Activated naive CD8-positive, alpha-beta T cell (primary cell): ENCODE measurements around the gene DPP3.
"Not testable (repeated sequence)": the region's sequence is repeated elsewhere in the genome, so short reads cannot be mapped to it uniquely, and the experiment has no call there.

Experiments
- H3K27ac Mint-ChIP-seq: one replicate; pipeline ENCODE4 v1.8.0; 2021; ENCODE audit warnings: mixed read lengths
- H3K27me3 Mint-ChIP-seq: one replicate; pipeline ENCODE4 v1.8.0; 2021; ENCODE audit warnings: mixed read lengths
- H3K36me3 Mint-ChIP-seq: one replicate; pipeline ENCODE4 v1.8.0; 2021; ENCODE audit warnings: mixed read lengths
- H3K4me1 Mint-ChIP-seq: one replicate; pipeline ENCODE4 v1.8.0; 2021; ENCODE audit warnings: low read depth, mixed read lengths
- H3K4me3 Mint-ChIP-seq: one replicate; pipeline ENCODE4 v1.8.0; 2021; ENCODE audit warnings: mild to moderate bottlenecking, mixed read lengths
- H3K9me3 Mint-ChIP-seq: one replicate; pipeline ENCODE4 v1.8.0; 2021; ENCODE audit warnings: low read depth, mixed read lengths

The DPP3 gene, protein sequence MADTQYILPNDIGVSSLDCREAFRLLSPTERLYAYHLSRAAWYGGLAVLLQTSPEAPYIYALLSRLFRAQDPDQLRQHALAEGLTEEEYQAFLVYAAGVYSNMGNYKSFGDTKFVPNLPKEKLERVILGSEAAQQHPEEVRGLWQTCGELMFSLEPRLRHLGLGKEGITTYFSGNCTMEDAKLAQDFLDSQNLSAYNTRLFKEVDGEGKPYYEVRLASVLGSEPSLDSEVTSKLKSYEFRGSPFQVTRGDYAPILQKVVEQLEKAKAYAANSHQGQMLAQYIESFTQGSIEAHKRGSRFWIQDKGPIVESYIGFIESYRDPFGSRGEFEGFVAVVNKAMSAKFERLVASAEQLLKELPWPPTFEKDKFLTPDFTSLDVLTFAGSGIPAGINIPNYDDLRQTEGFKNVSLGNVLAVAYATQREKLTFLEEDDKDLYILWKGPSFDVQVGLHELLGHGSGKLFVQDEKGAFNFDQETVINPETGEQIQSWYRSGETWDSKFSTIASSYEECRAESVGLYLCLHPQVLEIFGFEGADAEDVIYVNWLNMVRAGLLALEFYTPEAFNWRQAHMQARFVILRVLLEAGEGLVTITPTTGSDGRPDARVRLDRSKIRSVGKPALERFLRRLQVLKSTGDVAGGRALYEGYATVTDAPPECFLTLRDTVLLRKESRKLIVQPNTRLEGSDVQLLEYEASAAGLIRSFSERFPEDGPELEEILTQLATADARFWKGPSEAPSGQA

GRCh38 chr11:66480117-66480938 lies at the start of gene DPP3:
Gene DPP3, plus strand, starts transcription at chr11:66480434. Its CDS starts 1,767 bp downstream, at chr11:66482201.
- Mint-ChIP-seq H3K27ac (peak within 1 kb of the TSS; percentile 85), H3K4me1 (peaks cover 19% of the 10 kb centered on the region), H3K9me3 (no peaks in the 10 kb centered on the region), H3K27me3 (no peaks in the 10 kb centered on the region), H3K4me3 (peak within 1 kb of the TSS; percentile 89), H3K36me3 (no peaks in the 10 kb centered on the region)

GRCh38 chr11:66431287-66431686 lies 48.9 kb upstream of the DPP3 start:
- H3K36me3 Mint-ChIP-seq, result peaks cover 13% of the 10 kb centered on the region
- not testable (repeated sequence) for H3K4me3 Mint-ChIP-seq, H3K9me3 Mint-ChIP-seq, H3K27me3 Mint-ChIP-seq, H3K27ac Mint-ChIP-seq, H3K4me1 Mint-ChIP-seq

DNA sequence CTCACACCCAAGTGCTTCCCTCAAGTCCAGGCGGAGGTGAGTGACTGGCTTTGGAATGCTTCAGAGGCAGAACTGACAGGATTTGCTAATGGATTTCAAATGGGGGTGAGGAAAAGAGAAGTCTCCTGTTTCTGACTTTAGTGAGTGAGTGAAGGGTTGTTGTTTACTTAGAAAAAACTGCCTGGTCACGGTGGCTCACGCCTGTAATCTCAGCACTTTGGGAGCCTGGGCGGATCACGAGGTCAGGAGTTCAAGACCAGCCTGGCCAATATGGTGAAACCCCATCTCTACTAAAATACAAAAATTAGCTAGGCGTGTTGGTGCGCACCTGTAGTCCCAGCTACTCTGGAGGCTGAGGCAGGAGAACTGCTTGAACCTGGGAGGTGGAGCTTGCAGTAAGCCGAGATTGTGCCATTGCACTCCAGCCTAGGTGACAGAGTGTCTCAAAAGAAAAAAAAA lies 48.3 kb upstream of the DPP3 start:
- H3K4me3 Mint-ChIP-seq, H3K4me1 Mint-ChIP-seq, H3K27me3 Mint-ChIP-seq, H3K9me3 Mint-ChIP-seq, H3K27ac Mint-ChIP-seq: not testable (repeated sequence)
- H3K36me3 Mint-ChIP-seq, result peaks cover 16% of the 10 kb centered on the region

- Mint-ChIP-seq H3K27me3 (no peaks in the 10 kb centered on the region), H3K4me3 (no peak overlapping the region), H3K9me3 (no peaks in the 10 kb centered on the region), H3K4me1 (peaks cover 7% of the 10 kb centered on the region), H3K27ac (no peak overlapping the region), H3K36me3 (peaks cover 16% of the 10 kb centered on the region)
Measured at GRCh38 chr11:66432597-66432996, 47.6 kb upstream of the DPP3 start.

DNA sequence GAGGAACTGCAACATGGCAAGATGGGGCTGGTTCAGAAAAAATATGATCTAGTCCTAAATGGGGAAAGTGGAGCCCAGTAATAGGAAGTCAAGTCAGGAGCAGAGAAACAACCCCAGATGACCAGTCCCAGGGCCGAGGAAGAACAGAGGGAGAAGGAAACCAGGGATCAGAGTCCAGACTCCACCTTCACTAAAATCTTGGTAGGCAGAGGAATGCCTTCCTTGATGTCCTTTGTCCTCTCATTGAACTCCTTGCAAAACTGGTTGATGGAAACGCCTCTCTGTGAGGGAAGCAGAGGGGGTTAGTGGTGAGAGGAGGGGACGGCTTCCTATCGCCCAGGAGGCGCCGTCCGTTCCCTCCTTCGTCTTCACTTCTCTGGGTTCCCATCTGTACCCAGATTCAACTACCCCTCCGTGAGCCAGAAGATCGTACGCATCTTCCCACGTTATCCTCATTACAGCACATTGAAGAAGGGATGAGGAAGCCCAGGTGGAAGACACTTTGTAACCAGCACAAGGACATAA lies 42.2 kb upstream of the DPP3 start:
- Mint-ChIP-seq H3K4me3 (peak overlapping the region; percentile 97), H3K27ac (peak overlapping the region; percentile 97), H3K36me3 (peaks cover 7% of the 10 kb centered on the region), H3K9me3 (peaks cover 3% of the 10 kb centered on the region), H3K4me1 (peaks cover 7% of the 10 kb centered on the region), H3K27me3 (no peaks in the 10 kb centered on the region)

DNA sequence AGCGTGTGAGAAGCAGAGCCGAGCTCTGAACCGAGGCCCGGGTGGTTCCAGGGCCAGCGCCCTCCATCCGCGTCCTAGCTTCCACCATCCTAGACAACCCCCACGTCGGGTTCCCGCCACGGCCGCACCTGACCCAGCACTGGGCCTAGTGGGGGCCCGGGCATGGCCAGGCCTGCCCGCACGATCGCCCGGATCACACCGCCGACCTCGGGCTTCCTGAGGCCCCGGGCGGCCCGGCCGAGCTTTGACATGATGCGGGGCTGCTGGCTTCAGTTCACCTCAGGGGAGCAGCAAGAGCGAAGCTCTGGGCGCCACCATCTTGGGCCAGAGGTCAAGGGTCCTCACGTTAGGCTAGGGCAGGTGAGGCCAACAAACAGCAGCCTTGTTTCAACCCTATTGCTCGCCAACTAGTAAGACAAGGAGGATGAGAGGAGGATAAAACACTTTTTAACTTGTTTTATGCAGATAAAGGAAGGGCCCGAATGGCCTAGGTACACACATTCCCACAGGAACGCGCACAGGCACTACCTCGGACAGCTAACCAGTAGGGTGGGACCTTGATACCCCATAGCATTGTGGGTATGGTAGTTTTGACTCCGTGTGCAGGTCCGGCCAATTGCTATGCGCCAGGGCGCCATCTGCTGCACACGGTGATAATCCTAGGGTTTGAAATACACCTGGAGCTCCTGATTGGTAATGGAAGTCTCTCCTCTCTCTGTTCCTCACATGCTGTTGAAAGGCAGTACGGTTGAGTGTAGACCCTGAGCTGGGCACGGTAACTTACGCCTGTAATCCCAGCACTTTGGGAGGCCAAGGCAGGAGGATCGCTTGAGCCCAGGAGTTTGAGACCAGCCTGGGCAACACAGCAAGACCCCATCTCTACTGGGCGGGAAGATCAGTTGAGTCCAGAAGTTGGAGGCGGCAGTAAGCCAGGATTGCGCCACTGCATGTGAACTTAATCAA lies 41.4 kb upstream of the DPP3 start, which contains the start of gene MRPL11:
Gene MRPL11, minus strand, starts transcription at position 345 of the 963 bp plus-strand sequence. Its CDS starts 94 bp downstream, at position 251.
- Mint-ChIP-seq H3K27me3 (peaks cover 2% of the 10 kb centered on the region), H3K36me3 (peaks cover 10% of the 10 kb centered on the region), H3K4me1 (peaks cover 7% of the 10 kb centered on the region)

GRCh38 chr11:66440101-66440939 lies 39.9 kb upstream of the DPP3 start:
- peaks cover 13% of the 10 kb centered on the region for H3K9me3 Mint-ChIP-seq
- H3K36me3 Mint-ChIP-seq, H3K4me3 Mint-ChIP-seq, H3K27ac Mint-ChIP-seq, H3K4me1 Mint-ChIP-seq, H3K27me3 Mint-ChIP-seq: not testable (repeated sequence)

More for the DNA sequence above, 41.4 kb upstream of the DPP3 start, which contains the start of gene MRPL11:
- Mint-ChIP-seq H3K9me3 (peaks cover 10% of the 10 kb centered on the region), H3K4me3 (peak within 1 kb of the TSS; percentile 97), H3K27ac (peak within 1 kb of the TSS; percentile 97)

- not testable (repeated sequence) for H3K4me1 Mint-ChIP-seq, H3K27ac Mint-ChIP-seq, H3K36me3 Mint-ChIP-seq, H3K4me3 Mint-ChIP-seq, H3K27me3 Mint-ChIP-seq
- H3K9me3 Mint-ChIP-seq, result peaks cover 13% of the 10 kb centered on the region
Measured at GRCh38 chr11:66440940-66441282, 39.3 kb upstream of the DPP3 start.

DNA sequence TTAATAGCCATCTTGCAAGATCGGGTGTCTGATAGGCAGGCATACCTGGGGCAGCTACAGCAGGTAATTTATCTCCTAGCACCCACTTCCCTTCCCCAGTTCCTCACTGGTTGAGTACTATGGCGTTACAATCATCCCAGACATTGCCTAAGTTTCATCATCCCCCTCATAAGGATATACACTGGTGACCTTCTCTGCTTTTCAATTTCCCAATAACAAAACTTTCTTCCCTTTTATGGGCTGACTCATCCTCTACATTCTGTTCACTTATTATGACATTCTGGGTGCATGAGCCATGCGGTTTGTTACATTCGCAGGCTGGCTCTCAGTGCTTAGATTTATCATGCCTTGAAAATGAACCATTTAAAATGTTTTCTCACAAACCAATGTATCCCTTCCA lies 36.6 kb upstream of the DPP3 start:
- peaks cover 13% of the 10 kb centered on the region for H3K9me3 Mint-ChIP-seq
- no peak overlapping the region for H3K27ac Mint-ChIP-seq
- H3K36me3 Mint-ChIP-seq, result peaks cover 3% of the 10 kb centered on the region
- H3K4me3 Mint-ChIP-seq, result no peak overlapping the region
- H3K4me1 Mint-ChIP-seq, result no peaks in the 10 kb centered on the region
- H3K27me3 Mint-ChIP-seq, result peaks cover 5% of the 10 kb centered on the region

GRCh38 chr11:66447012-66447411 lies 33.2 kb upstream of the DPP3 start:
- peaks cover 6% of the 10 kb centered on the region for H3K36me3 Mint-ChIP-seq
- H3K9me3 Mint-ChIP-seq, result peaks cover 13% of the 10 kb centered on the region
- H3K27me3 Mint-ChIP-seq, result peaks cover 13% of the 10 kb centered on the region
- no peak overlapping the region for H3K27ac Mint-ChIP-seq
- no peaks in the 10 kb centered on the region for H3K4me1 Mint-ChIP-seq
- H3K4me3 Mint-ChIP-seq, result no peak overlapping the region

DNA sequence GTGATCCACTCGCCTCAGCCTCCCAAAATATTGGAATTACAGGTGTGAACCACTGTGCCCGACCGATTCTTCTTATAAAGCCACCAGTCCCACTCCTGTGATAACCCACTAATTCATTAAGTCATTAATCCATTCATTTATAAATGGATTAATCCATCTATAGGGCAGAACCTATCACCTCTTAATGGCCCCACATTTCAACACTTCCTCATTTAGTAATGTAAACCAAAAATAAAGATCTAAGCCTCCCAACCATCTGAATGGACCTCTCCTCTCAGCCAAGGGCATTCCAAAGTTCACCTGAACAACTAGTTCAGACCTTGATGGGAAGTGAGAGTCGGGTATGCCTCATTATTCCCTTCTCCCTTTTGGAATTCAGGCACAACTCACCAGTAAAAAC lies 31.7 kb upstream of the DPP3 start:
- no peaks in the 10 kb centered on the region for H3K4me1 Mint-ChIP-seq

GRCh38 chr11:66450560-66450959 lies 29.7 kb upstream of the DPP3 start:
- Mint-ChIP-seq H3K4me3 (no peak overlapping the region), H3K36me3 (peaks cover 3% of the 10 kb centered on the region), H3K27ac (no peak overlapping the region), H3K4me1 (peaks cover 16% of the 10 kb centered on the region), H3K27me3 (peaks cover 9% of the 10 kb centered on the region), H3K9me3 (no peaks in the 10 kb centered on the region)

More for the DNA sequence above, 31.7 kb upstream of the DPP3 start:
- Mint-ChIP-seq H3K9me3 (peaks cover 5% of the 10 kb centered on the region), H3K27ac (no peak overlapping the region), H3K36me3 (peaks cover 3% of the 10 kb centered on the region), H3K27me3 (peaks cover 13% of the 10 kb centered on the region), H3K4me3 (no peak overlapping the region)

DNA sequence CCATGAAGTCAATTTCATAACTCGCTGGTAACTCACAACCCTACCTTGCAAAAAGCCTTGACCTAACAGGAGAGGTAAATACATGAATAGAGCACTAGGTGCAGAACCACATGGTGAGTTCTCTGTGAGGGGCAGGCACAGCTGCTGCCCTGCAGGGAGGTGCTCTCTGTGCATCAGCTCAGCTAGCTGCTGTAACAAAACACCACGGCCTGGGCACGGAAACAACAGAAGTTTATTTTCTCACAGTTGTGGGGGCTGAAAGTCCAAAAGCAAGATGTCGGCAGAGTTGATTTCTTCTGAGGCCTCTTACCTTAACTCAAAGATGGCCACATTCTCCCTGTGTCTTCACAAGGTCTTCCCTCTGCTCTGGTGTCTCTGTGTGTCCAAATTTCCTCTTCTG lies 28.6 kb upstream of the DPP3 start:
- H3K36me3 Mint-ChIP-seq, result peaks cover 3% of the 10 kb centered on the region
- H3K27ac Mint-ChIP-seq, result no peak overlapping the region
- H3K4me1 Mint-ChIP-seq, result peaks cover 16% of the 10 kb centered on the region
- H3K4me3 Mint-ChIP-seq, result no peak overlapping the region
- peaks cover 9% of the 10 kb centered on the region for H3K27me3 Mint-ChIP-seq
- no peaks in the 10 kb centered on the region for H3K9me3 Mint-ChIP-seq
